Cardiac fibroblast (primary cell): ENCODE measurements around the gene GPR18.

Source experiments
- DNase-seq, 2 donors: peaks; one replicate each; pipeline versions ENCODE4 v3.0.0 to v3.0.0-alpha.2; 2010; ENCODE audit warnings: low read depth in 2 of 2
- H3K4me3 ChIP-seq, 2 donors: replicated peaks in 1 of 2; 1 replicate in 1 of 2; 2 replicates in 1 of 2; pipeline ENCODE4 v1.5.1; 2011; ENCODE audit warnings: low read depth in 2 of 2, low read length in 2 of 2, mild to moderate bottlenecking in 2 of 2, moderate library complexity in 1 of 2
- CTCF ChIP-seq: IDR thresholded peaks from one replicate; pipeline ENCODE4 v1.5.1; 2011; ENCODE audit warnings: low read depth, mild to moderate bottlenecking, low read length, inconsistent platforms

The GPR18 gene

GRCh38 chr13:99257291-99257690, 888 bp downstream of the GPR18 start:
- H3K4me3 ChIP-seq = no peak overlapping the region

GRCh38 chr13:99256709-99257108, 1.5 kb downstream of the GPR18 start:
- no peak for TF ChIP-seq CTCF
- no peak overlapping the region for H3K4me3 ChIP-seq
- DNase-seq = peak; percentile 17 to 27

More at GRCh38 chr13:99257291-99257690, 888 bp downstream of the GPR18 start:
- TF ChIP-seq CTCF = no peak
- DNase-seq = no peak

GRCh38 chr13:99256283-99256682, 1.9 kb downstream of the GPR18 start:
- TF ChIP-seq CTCF = no peak

GRCh38 chr13:99255271-99255670, 2.9 kb downstream of the GPR18 start:
- H3K4me3 ChIP-seq = no peak overlapping the region
- DNase-seq = no peak
- TF ChIP-seq CTCF = no peak

More at GRCh38 chr13:99256283-99256682, 1.9 kb downstream of the GPR18 start:
- no peak overlapping the region for H3K4me3 ChIP-seq
- no peak for DNase-seq

- no peak overlapping the region for H3K4me3 ChIP-seq
- DNase-seq = no peak
- TF ChIP-seq CTCF = no peak
These were observed 3.3 kb downstream of the GPR18 start for GRCh38 chr13:99254830-99255229.

GRCh38 chr13:99251921-99252320, 6.3 kb downstream of the GPR18 start:
- no peak for DNase-seq
- TF ChIP-seq CTCF = no peak
- H3K4me3 ChIP-seq = no peak overlapping the region
